K562 (cell line): ENCODE data around the gene SOWAHD. TPM values are rescaled to one million over a fixed set of nuclear protein-coding genes. Genes with fewer than 3 reads are reported as not detected.
A peak's percentile ranks its signal among the peaks of the same experiment; 100 is the strongest.

Source experiments
- ARID1B ChIP-seq: fragments of 450-650 bp; IDR thresholded peaks from 2 replicates; pipeline ENCODE4 v1.6.1; 2016; ENCODE audit warnings: antibody characterized with exemption, mild to moderate bottlenecking, inconsistent platforms
- BHLHE40 ChIP-seq: IDR thresholded peaks from 2 replicates; pipeline ENCODE4 v1.6.1; 2011; ENCODE audit warnings: low read length, improper control_type of control experiment
- CBFA2T3 ChIP-seq: fragments of 450-650 bp; IDR thresholded peaks from 2 replicates; pipeline ENCODE4 v1.6.1; 2017
- CBX1 ChIP-seq: sonication (generic); IDR thresholded peaks from 2 replicates; pipeline ENCODE4 v1.6.1; 2016; ENCODE audit warnings: antibody characterized with exemption, low read depth, mild to moderate bottlenecking
- CTCFL ChIP-seq: IDR thresholded peaks from 2 replicates; pipeline ENCODE4 v1.6.1; 2011; ENCODE audit warnings: borderline replicate concordance, low read depth, mild to moderate bottlenecking, moderate library complexity, low read length; ENCODE audit not compliant: insufficient read depth, poor library complexity, severe bottlenecking
- EHMT2 ChIP-seq: fragments of 450-650 bp; IDR thresholded peaks from 2 replicates; pipeline ENCODE4 v1.6.1; 2018; ENCODE audit warnings: antibody characterized with exemption
- EP300 ChIP-seq: IDR thresholded peaks from 2 replicates; pipeline ENCODE4 v1.6.1; 2012; ENCODE audit warnings: low read length, improper control_type of control experiment
- FOSL1 ChIP-seq: fragments of 200-800 bp; sonication (Bioruptor generic); conservative IDR thresholded peaks from 2 replicates; pipeline ENCODE4 v1.6.1; 2016; ENCODE audit warnings: missing genetic modification characterization, missing compliant biosample characterization
- HMGN3 ChIP-seq: IDR thresholded peaks from 2 replicates; pipeline ENCODE4 v1.6.1; 2011; ENCODE audit warnings: borderline replicate concordance, low read depth, mild to moderate bottlenecking, mixed read lengths, low read length; ENCODE audit not compliant: insufficient read length; ENCODE audit errors: extremely low read depth
- ILK ChIP-seq: fragments of 450-650 bp; IDR thresholded peaks from 2 replicates; pipeline ENCODE4 v1.6.1; 2016; ENCODE audit warnings: missing genetic modification characterization, low read depth, mild to moderate bottlenecking, missing compliant biosample characterization, moderate library complexity, borderline replicate concordance
- JUNB ChIP-seq: fragments of 450-650 bp; formaldehyde crosslinking; conservative IDR thresholded peaks from 2 replicates; pipeline ENCODE4 v1.4.0; 2020; ENCODE audit warnings: mild to moderate bottlenecking
- NBN ChIP-seq: fragments of 450-650 bp; IDR thresholded peaks from 2 replicates; pipeline ENCODE4 v1.6.1; 2016; ENCODE audit warnings: low read depth, mild to moderate bottlenecking
- NCOA1 ChIP-seq: fragments of 450-650 bp; IDR thresholded peaks from 2 replicates; pipeline ENCODE4 v1.6.1; 2016; ENCODE audit warnings: low read depth
- NCOR1 ChIP-seq: fragments of 450-650 bp; IDR thresholded peaks from 2 replicates; pipeline ENCODE4 v1.6.1; 2016; ENCODE audit warnings: mild to moderate bottlenecking, moderate library complexity
- OTX1 ChIP-seq: fragments of 450-650 bp; formaldehyde crosslinking; IDR thresholded peaks from 2 replicates; pipeline ENCODE4 v1.4.0; 2022; ENCODE audit warnings: mild to moderate bottlenecking
- SIX5 ChIP-seq, 2 experiments: IDR thresholded peaks; 2 replicates each; pipeline ENCODE4 v1.6.1; 2011; ENCODE audit warnings: low read length in 2 of 2, borderline replicate concordance in 1 of 2, low read depth in 1 of 2, mild to moderate bottlenecking in 1 of 2, moderate library complexity in 1 of 2; ENCODE audit not compliant: insufficient read depth in 1 of 2
- SMAD4 ChIP-seq: fragments of 250-450 bp; sonication (Bioruptor Pico); conservative IDR thresholded peaks from 2 replicates; pipeline ENCODE4 v1.8.0; 2021; ENCODE audit warnings: inconsistent platforms, mild to moderate bottlenecking, moderate library complexity
- SREBF1 ChIP-seq: fragments of 150-350 bp; IDR thresholded peaks from 2 replicates; pipeline ENCODE4 v1.6.1; 2014; ENCODE audit warnings: antibody characterized with exemption, low read depth, low read length, borderline replicate concordance
- TCF3 ChIP-seq: sonication (generic); formaldehyde crosslinking; IDR thresholded peaks from 2 replicates; pipeline ENCODE4 v1.4.0; 2020; ENCODE audit warnings: mild to moderate bottlenecking, missing genetic modification reagents
- YBX1 ChIP-seq: fragments of 450-650 bp; IDR thresholded peaks from 2 replicates; pipeline ENCODE4 v1.7.1; 2016; ENCODE audit warnings: mild to moderate bottlenecking
- ZNF121 ChIP-seq: sonication (generic); formaldehyde crosslinking; conservative IDR thresholded peaks from 2 replicates; pipeline ENCODE4 v1.8.0; 2022; ENCODE audit warnings: missing genetic modification reagents
- ZNF395 ChIP-seq: fragments of 200-800 bp; sonication (Bioruptor generic); IDR thresholded peaks from 2 replicates; pipeline ENCODE4 v1.6.1; 2017; ENCODE audit warnings: missing genetic modification characterization, missing compliant biosample characterization
- ZNF79 ChIP-seq: fragments of 250-450 bp; sonication (Bioruptor Pico); IDR thresholded peaks from 2 replicates; pipeline ENCODE4 v1.4.0; 2020; ENCODE audit warnings: low read depth, mild to moderate bottlenecking, moderate library complexity
- polyA plus RNA-seq, 8 experiments: library from polyadenylated mRNA; depleted of rRNA in 4 of 8; stranded (reverse) in 5 of 8; unstranded in 3 of 8; fragments of >200 nt; fragmentation: Nextera tagmentation in 2 of 8; fragmentation: Illumina TruSeq in 1 of 8; extraction: Ambion mirVana in 2 of 8; extraction: Trizol in 1 of 8; gene quantifications; 2 replicates each; pipeline versions ENCODE4 v1.2.1 to v1.2.3, GENCODE V29; 2011 to 2014; ENCODE audit warnings: inconsistent platforms in 1 of 8, missing spikeins in 1 of 8
- total RNA-seq, 7 experiments: library from RNA; depleted of rRNA in 6 of 7; stranded (reverse); fragments of >200 nt in 6 of 7; fragmentation: Illumina TruSeq in 2 of 7; extraction: Trizol in 2 of 7; gene quantifications; 2 replicates each; pipeline versions ENCODE4 v1.2.1 to v1.2.3, GENCODE V29; 2011 to 2021; ENCODE audit warnings: low replicate concordance in 1 of 7

SOWAHD gene
- total and polyA plus RNA-seq, 9 of the 15 experiments (the other 6 are each of a cell fraction or from before 2014, with no cell fraction given): 0.13 to 0.29 TPM; not detected in 7

GRCh38 chrX:119809185-119809666 lies 50.8 kb downstream of the SOWAHD start (continued):
- TF ChIP-seq ZNF395: no peak
- peak; percentile 27 for TF ChIP-seq HMGN3
- peak; percentile 57; the same call in 1 of the 2 replicates for TF ChIP-seq EHMT2
- no peak for TF ChIP-seq BHLHE40
- no peak for TF ChIP-seq CTCFL
- no peak for TF ChIP-seq YBX1
- TF ChIP-seq JUNB (CRISPR knock-in tag): peak; percentile 49; the same call in 1 of the 2 replicates
- TF ChIP-seq NBN: 0 out of 2 replicates have a peak, but pooled peaks have one; percentile 69
- no peak for TF ChIP-seq ZNF79
- no peak for TF ChIP-seq SREBF1
- peak; percentile 69; the same call in 1 of the 2 replicates for TF ChIP-seq NCOA1
- TF ChIP-seq TCF3 (CRISPR knock-in tag): peak; percentile 90
- TF ChIP-seq CBX1: peak; percentile 51; the same call in 1 of the 2 replicates
- TF ChIP-seq OTX1: no peak
- TF ChIP-seq NCOR1: peak; percentile 89
- no peak for TF ChIP-seq SIX5 (IDR thresholded peaks at IDR 0.05; ENCODE audit: borderline replicate concordance in 1 of 2, insufficient read depth in 1 of 2, low read depth in 1 of 2, low read length in 2 of 2)
- TF ChIP-seq FOSL1: peak; percentile 98
- no peak for TF ChIP-seq ZNF121 (CRISPR knock-in tag)
- peak; percentile 97 for TF ChIP-seq CBFA2T3
- TF ChIP-seq ARID1B: peak; percentile 96
- no peak for TF ChIP-seq ILK
- no peak; the same call in 1 of the 2 replicates for TF ChIP-seq SMAD4
- peak; percentile 92 for TF ChIP-seq EP300
